IPS DF 19.7 (cell line): ENCODE results near the gene ZNF195.
"Not testable (repeated sequence)": the region's sequence is repeated elsewhere in the genome, so short reads cannot be mapped to it uniquely, and the experiment has no call there.

Experiments
- DNase-seq: peaks from one replicate; pipeline ENCODE4 v3.0.0-alpha.2; 2013; ENCODE audit warnings: low read depth, low spot score

The ZNF195 gene

DNA sequence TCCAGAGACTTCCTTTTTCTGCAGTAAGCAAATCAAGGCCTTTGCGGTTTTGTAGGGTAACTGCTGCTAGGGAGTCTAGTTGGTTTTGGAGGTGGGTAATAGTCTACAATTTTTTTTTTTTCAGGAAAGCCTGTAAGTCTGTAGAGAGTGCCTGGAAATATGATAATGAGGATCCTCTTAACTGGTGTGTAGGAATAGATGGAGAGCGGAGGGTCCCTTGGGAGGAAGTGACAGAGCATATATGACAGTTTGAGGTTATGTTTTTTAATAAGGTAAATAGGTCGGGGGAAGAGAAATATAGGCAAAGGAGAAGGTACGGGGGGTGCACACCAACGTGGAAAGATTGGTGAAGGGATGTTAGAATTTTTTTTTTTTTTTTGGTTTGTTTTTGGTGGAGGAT lies 25.9 kb downstream of the ZNF195 start:
- no peak for DNase-seq

DNA sequence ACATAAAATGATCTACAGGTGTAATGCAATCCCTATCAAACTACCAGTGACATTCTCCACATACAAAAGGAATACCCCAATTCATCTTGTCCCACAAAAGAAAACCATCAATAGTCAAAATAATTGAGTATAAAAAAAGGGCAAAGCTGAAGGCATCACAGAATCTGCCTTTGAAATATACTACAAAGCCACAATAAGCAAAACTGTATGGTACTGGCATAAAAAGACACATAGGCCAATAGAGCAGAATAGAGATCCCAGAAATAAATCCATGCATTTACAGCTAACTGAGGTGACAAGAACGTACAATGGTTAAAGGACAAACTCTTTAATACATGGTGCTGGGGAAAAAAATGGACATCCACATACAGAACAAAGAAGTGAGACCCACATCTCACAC lies 31.8 kb downstream of the ZNF195 start:
- DNase-seq, result no peak

DNA sequence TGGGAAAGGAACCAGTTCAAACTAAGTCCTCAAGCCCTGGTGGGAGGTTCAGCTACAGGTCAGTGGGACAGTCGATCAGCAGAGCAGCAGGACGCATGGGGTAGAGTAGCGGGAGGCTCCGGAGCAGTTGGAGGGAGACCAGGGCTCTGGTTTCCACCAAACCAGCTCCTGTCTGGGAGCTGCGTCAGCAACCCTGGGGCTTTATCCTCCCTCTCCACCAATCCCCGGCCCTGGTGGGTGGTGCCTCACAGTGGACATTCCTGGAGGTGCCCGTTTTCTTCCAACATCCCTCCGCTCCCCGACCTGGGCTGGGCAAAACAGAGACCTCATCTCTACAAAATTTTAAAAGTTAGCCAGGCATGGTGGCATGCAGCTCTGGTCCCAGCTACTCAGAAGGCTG lies 32.4 kb downstream of the ZNF195 start:
- no peak for DNase-seq

DNA sequence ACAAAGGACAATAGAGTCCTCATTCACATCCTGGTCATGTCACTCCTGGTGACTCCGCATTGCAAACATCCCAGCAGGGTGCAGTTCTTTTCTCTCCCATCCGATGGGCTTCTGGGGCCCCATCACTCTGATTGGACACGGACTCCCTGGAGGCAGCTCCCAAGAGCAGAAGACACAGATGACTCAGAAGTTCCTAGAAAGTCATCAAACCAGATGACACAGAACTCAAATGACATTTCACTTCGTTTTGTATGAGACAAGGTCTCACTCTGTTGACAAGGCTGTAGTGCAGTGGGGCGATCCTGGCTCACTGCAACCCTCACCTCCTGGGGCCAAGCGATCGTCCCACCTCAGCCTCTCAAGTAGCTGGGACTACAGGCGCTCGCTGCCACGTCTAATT lies 33.2 kb downstream of the ZNF195 start:
- DNase-seq, result no peak

DNA sequence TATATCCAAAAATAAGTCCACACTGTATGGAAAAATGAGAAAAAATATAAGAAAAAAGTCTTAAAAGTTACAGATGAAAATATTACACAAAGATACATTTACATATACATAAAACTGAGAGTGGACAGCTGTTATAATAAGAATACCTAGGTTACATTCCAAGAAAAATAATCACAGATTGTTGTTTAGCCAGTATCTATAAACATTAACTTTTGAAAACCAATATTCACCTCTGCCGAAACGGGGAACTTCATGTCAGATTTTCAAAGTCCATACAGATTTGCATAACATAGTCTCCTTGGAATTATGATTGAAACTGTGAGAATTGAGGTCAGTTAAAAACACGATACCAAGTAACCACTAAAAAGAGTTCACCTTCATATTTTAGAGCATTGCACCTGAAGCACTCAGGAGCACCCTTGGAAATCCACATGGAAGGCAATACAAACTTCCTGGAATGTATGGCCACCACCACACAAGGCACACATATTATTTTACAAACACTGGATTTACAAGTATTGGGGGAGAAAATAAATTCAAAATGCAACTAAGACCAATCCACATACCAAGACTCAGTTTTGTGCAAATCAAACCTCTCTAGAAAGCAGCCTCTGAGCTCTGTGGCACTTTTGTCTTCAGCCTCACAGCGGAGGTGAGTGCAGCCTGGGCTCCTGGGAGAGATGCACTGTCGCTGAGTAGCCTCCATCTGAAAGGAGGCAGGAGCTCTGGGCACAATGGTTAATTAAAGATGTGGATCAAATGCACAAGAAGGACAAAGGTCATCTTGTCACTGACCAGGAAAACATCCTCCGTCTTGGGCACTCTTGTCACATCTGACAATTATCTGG lies 34.4 kb downstream of the ZNF195 start:
- DNase-seq, result no peak

DNA sequence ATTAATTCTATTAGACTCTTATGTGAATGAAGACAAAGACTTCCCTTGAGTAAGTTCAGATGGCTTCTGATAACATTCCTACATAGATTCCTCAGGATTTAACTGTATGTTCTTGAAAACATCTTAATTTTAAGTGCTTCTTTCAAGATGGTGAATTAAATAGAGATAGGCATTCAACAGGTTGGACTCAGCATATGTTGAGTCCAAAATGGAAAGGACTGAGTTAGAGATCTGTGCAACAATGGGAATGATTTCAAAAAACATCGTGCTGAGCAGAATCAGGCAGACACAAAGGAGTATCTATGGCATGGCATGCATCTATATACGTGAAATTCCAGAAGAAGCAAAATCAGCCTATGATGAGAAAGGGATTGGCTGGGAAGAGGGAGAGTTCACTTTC lies 36.2 kb downstream of the ZNF195 start:
- DNase-seq, result no peak

DNA sequence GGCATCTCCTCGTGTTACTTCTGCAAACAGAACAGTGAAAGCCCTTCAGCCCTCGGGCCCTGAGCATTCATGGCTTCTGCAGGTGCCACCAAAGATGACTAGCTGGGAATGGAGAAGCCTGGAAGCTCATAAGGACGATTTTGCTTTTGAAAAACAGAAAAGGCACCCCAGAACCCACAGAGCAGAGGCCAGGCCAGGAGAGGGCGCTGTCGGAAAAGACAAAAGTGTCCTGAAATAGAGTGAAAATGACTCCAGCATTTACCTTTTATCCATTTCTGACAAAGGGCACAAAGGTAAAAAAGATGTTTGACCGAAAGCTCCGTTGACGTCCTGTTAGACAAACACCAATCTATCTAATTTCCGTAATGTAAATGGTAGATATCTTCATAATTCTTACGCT lies 37.6 kb downstream of the ZNF195 start:
- no peak for DNase-seq

DNA sequence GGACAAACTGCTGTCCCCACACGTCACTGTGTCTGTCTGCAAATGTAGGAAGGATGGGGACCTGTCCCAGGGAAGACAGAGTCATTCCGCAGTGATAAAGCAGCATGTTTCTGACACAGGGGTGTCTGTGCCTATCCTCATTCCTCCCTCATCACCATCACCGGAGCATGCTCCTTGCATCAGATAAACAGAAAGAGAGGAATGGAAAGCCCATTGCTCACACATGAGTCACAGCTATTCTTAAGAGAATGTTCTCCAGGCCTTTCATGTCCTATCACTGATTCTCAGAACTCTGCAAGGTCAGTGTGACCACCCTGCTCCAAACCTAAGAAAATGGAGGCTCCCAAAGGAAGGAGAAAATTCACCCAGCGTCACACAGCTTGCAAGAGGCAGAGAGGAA lies 38.9 kb downstream of the ZNF195 start:
- DNase-seq, result no peak

DNA sequence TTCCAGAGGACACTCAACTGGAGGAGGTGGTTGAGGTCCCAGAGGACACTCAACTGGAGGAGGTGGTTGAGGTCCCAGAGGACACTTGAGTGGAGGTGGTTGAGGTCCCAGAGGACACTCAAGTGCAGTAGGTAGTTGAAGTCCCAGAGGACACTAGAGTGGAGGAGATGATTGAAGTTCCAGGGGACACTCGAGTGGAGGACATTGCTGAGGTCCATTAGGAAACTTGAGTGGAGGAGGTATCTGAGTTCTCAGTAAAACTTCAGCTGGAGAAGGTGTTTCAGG lies 39.7 kb downstream of the ZNF195 start:
- DNase-seq, result no peak

DNA sequence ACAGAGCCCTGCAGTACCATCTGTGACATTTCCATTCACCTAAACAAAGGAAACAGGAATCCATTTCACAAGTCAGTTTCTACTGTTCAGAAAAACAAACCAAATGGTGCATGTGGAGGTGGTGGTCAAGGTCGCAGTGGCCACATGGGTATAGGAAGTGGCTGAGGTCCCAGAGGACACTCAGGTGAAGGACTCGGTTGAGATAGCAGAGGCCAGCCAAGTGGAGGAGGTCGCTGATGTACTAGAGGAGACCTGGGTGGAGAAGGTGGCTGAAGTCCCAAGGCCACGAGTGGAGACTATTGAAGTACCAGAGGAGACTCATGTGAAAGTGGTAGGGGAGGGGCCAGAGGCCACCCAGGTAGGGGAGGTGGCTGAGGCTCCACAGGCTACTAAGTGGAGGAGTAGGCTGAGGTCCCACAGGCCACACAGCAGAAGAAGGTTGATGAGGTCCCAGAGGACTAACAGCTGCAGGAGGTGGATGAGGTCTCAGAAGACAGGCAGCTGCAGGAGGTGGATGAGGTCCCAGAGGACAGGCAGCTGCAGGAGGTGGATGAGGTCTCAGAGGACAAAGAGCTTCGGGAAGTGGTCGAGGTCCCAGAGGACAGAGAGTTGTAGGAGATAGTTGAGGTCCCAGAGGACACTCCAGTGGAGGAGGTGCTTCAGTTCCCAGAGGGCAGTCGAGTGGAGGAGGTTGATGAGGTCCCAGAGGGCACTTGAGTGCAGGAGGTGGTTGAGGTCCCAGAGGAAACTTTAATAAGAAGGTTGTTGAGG lies 40.2 kb downstream of the ZNF195 start:
- no peak for DNase-seq

DNA sequence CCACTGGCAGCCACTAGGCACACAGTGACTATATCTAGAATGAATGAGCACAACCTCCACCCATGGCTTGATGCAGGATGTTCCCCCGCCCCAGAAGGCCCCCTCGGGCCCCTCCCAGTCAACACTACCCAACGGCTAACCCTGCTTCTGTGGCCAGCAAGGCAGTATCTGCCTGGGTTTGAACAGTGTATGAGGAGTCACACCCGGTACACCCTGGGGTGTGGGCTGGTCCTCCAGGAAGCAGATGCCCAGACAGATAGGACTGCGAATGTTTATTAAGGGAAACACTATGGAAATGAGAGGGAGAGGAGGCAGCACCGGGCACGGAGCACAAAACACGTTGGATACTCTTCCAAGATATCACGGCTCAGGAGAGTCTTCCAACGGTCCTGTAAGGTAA lies 42.5 kb downstream of the ZNF195 start:
- not testable (repeated sequence) for DNase-seq

DNA sequence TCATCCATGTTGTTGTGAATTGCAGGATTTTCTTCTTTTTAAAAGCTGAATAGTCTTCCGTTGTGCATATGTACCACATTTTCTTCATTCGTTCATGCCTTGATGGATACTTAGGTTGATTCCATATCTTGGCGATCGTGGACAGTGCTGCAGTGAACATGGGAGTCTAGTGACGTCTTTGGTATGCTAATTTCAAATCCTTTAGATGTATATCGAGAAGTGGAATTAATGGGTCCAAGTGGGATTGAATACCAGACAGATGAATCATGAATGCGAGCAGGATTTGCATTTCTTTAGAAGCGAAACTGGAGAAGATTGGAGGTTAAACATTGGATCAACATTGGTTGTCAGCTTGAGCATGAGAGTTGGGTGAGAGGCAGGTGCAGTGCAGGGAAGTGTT lies 45.8 kb downstream of the ZNF195 start:
- DNase-seq, result not testable (repeated sequence)

DNA sequence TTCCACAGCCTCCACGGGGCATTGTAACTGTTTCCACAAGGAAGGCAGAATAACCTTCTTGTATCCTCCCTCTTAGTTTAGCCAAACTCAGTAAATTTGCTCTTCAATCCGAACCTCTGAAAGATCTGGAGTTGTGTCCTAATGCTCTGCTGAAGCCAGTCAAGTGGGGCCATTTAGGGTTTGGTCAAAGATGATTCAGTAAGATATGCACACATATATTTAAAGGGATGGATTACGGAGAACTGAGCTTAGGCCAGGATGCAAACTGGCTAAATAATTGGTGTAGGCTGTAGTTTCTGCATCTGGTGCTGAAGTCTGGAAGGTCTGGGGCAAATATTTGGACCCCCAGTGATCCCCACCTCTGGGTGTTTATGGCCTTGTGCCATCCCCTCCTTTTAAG lies 47.9 kb downstream of the ZNF195 start:
- not testable (repeated sequence) for DNase-seq

DNA sequence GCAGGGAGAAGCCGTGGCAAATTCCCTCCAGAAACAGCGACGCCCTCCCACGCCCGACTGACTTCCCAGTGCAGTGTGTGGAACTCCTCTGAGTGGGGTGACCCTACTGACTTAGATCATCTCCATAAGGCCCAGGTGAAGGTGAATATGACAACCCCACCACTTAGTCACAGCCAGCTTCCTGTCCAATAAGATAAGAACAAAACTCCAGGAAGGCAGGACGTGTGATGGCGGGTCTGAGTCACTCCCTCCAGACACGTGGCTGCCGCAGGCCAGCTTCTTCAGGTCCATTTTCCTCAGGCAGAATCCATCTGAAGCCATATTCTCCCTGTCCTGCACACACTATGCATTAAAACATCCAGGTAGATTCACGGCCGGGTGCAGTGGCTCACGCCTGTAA lies 48.9 kb downstream of the ZNF195 start:
- not testable (repeated sequence) for DNase-seq

DNA sequence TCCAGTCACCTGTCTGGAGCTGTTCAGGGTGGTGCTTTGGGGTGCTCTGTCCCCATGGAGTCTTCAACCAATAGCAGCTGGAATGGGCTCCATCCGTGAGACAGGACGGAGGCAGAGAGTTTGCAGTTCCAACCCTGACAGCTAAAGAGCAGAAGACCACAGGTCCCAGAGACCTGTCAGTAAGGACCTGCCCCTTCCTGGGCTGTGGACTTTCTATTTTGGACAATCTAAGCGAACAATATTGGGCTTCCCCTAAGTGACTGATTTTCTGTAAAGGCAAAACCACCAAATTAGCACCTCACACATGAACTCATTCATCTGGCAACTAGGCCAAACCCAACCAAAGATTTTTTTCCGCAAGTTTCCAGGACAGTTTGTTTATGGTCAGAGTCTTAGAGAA lies 50.4 kb downstream of the ZNF195 start:
- not testable (repeated sequence) for DNase-seq

DNA sequence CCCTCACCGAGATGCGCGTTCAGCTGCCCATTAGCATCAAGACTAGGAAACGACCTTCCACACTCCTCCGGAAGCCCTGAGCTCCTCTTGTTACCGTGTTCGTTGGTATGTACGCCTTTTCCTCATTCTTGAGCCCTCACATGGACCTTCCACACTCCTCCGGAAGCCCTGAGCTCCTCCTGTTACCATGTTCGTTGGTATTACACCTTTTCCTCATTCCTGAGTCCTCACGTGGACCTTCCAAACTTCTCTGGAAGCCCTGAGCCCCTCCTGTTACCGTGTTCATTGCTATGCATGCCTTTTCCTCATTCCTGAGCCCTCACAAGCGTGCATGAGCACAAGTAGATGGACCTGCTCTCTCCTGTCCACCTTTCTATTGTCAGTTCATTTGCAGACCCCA lies 52.5 kb downstream of the ZNF195 start:
- not testable (repeated sequence) for DNase-seq

DNA sequence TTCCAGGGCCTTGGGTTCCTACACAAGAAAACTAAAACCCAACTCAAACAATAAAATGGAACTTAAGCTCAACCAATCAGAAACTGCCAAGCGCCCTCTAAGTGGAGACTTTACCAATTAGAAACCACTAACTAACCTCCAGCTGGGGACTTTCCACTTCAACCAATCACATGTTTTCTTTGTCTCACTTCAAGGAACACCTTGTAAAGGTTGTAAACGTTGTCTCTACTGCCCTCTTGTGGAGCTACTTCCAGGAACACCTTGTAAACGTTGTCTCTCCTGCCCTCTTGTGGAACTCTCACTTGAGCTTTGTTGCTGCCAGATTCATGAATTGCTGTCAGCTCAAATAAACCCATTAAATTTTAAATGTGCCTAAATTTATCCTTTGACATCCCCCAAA lies 54.2 kb downstream of the ZNF195 start:
- not testable (repeated sequence) for DNase-seq
